Omental fat pad (tissue), 4 donors: ENCODE measurements around the gene RALY. TPM values are rescaled to one million over a fixed set of nuclear protein-coding genes. Genes with fewer than 3 reads are reported as not detected.

ENCODE experiments used
- ATAC-seq: fragments of 150-250 bp; one replicate; pipeline ENCODE4 v1.9.1; 2016; ENCODE audit warnings: mild to moderate bottlenecking, moderate library complexity; ENCODE audit not compliant: low FRiP score
- DNase-seq: peaks from one replicate; pipeline ENCODE4 v3.0.0-alpha.2; 2019; ENCODE audit warnings: low spot score
- CTCF ChIP-seq, 3 donors: fragments of 450-650 bp; IDR thresholded peaks; one replicate each; pipeline ENCODE4 v1.5.1; 2016 to 2017; ENCODE audit warnings: antibody characterized with exemption in 3 of 3, mild to moderate bottlenecking in 3 of 3, moderate library complexity in 2 of 3
- total RNA-seq, 4 donors: library from RNA; depleted of rRNA; stranded (reverse); fragments of >200 nt; gene quantifications; one replicate each; pipeline ENCODE4 v1.1.0, GENCODE V29; 2016

Gene RALY
- total RNA-seq, 4 donors from 2014 or later, result 66.4 to 95.4 (median 80.5) TPM

GRCh38 chr20:34013554-34013953 lies 19.8 kb downstream of the RALY start:
- DNase-seq (no peak), ATAC-seq (no peak)
- TF ChIP-seq CTCF (IDR thresholded peaks at IDR 0.05), result no peak

- DNase-seq, result no peak
- no peak for ATAC-seq
- no peak for TF ChIP-seq CTCF (IDR thresholded peaks at IDR 0.05)
Observed at GRCh38 chr20:34014878-34015277, 21.2 kb downstream of the RALY start.

GRCh38 chr20:34015401-34016335 lies 22.0 kb downstream of the RALY start:
- ATAC-seq, result no peak
- no peak for TF ChIP-seq CTCF (IDR thresholded peaks at IDR 0.05)

GRCh38 chr20:34016736-34017135 lies 23.0 kb downstream of the RALY start:
- ATAC-seq (no peak), DNase-seq (no peak)
- no peak for TF ChIP-seq CTCF (IDR thresholded peaks at IDR 0.05)

More at GRCh38 chr20:34015401-34016335, 22.0 kb downstream of the RALY start:
- no peak for DNase-seq

GRCh38 chr20:34017610-34018009 lies 23.9 kb downstream of the RALY start:
- no peak for TF ChIP-seq CTCF (IDR thresholded peaks at IDR 0.05)
- no peak for ATAC-seq
- no peak for DNase-seq

- DNase-seq, result no peak
- no peak for TF ChIP-seq CTCF (IDR thresholded peaks at IDR 0.05)
- no peak for ATAC-seq
Observed at GRCh38 chr20:34018166-34018565, 24.5 kb downstream of the RALY start.
